ENCODE results near the gene C16orf90.

Gene C16orf90

GRCh38 chr16:3482659-3483241 lies 12.5 kb downstream of the C16orf90 start:
- no peak for TF ChIP-seq ZFX (IDR thresholded peaks at IDR 0.05; ENCODE audit: borderline replicate concordance)
- TF ChIP-seq CTCF (IDR thresholded peaks at IDR 0.05): no peak
- no peak overlapping the region for H3K27ac ChIP-seq

- H3K27ac ChIP-seq: no peak overlapping the region
Observed at GRCh38 chr16:3481696-3482658, 13.3 kb downstream of the C16orf90 start.

GRCh38 chr16:3480901-3481695 lies 14.2 kb downstream of the C16orf90 start:
- TF ChIP-seq ZFX (IDR thresholded peaks at IDR 0.05; ENCODE audit: borderline replicate concordance): no peak
- no peak for TF ChIP-seq CTCF (IDR thresholded peaks at IDR 0.05)
- H3K27ac ChIP-seq: no peak overlapping the region

More at GRCh38 chr16:3481696-3482658, 13.3 kb downstream of the C16orf90 start:
- TF ChIP-seq ZFX (IDR thresholded peaks at IDR 0.05; ENCODE audit: borderline replicate concordance) (no peak), CTCF (IDR thresholded peaks at IDR 0.05) (no peak)

- H3K27ac ChIP-seq: no peak overlapping the region
- TF ChIP-seq ZFX (IDR thresholded peaks at IDR 0.05; ENCODE audit: borderline replicate concordance): no peak
- TF ChIP-seq CTCF (IDR thresholded peaks at IDR 0.05): no peak
Observed at GRCh38 chr16:3479654-3480216, 15.6 kb downstream of the C16orf90 start.

GRCh38 chr16:3478242-3478925 lies 16.9 kb downstream of the C16orf90 start:
- no peak for TF ChIP-seq ZFX (IDR thresholded peaks at IDR 0.05; ENCODE audit: borderline replicate concordance)
- TF ChIP-seq CTCF (IDR thresholded peaks at IDR 0.05): no peak

GRCh38 chr16:3476409-3476808 lies 18.9 kb downstream of the C16orf90 start:
- H3K27ac ChIP-seq: no peak overlapping the region
- TF ChIP-seq ZFX (IDR thresholded peaks at IDR 0.05; ENCODE audit: borderline replicate concordance): no peak
- no peak for TF ChIP-seq CTCF (IDR thresholded peaks at IDR 0.05)

More at GRCh38 chr16:3478242-3478925, 16.9 kb downstream of the C16orf90 start:
- H3K27ac ChIP-seq: no peak overlapping the region

All from 22Rv1 (cell line).